A204.1 (cell line): Measurements from ENCODE around the gene NFIL3.
"Not testable (repeated sequence)": the region's sequence is repeated elsewhere in the genome, so short reads cannot be mapped to it uniquely, and the experiment has no call there.

Experiments
- FAIRE-seq: peaks from 2 replicates; lab custom pipeline; 2012; peaks lifted over from hg19 to GRCh38; lab: Jason Lieb, UNC

The NFIL3 gene

GRCh38 chr9:91423785-91424402, at the start of gene NFIL3:
NFIL3 (minus strand) TSS chr9:91423832; CDS start chr9:91410734, 13,098 bp downstream.
- FAIRE-seq = no peak

- not testable (repeated sequence) for FAIRE-seq
Observed at GRCh38 chr9:91471524-91471923, 47.9 kb upstream of the NFIL3 start.

- no peak for FAIRE-seq
Observed at GRCh38 chr9:91465420-91465819, 41.8 kb upstream of the NFIL3 start.

GRCh38 chr9:91458906-91459305, 35.3 kb upstream of the NFIL3 start:
- no peak for FAIRE-seq

GRCh38 chr9:91452844-91453243, 29.2 kb upstream of the NFIL3 start:
- FAIRE-seq = no peak

- no peak for FAIRE-seq
Observed at GRCh38 chr9:91451431-91452270, 28.0 kb upstream of the NFIL3 start.

GRCh38 chr9:91445135-91445534, 21.5 kb upstream of the NFIL3 start:
- no peak for FAIRE-seq

- no peak for FAIRE-seq
Observed at GRCh38 chr9:91443994-91444392, 20.4 kb upstream of the NFIL3 start.

GRCh38 chr9:91443321-91443993, 19.8 kb upstream of the NFIL3 start:
- no peak for FAIRE-seq

- no peak for FAIRE-seq
Observed at GRCh38 chr9:91436841-91437240, 13.2 kb upstream of the NFIL3 start.

- FAIRE-seq = peak; percentile 77
Observed at GRCh38 chr9:91433180-91433579, 9.5 kb upstream of the NFIL3 start.

GRCh38 chr9:91431485-91431884, 7.9 kb upstream of the NFIL3 start:
- no peak for FAIRE-seq

GRCh38 chr9:91429501-91429900, 5.9 kb upstream of the NFIL3 start:
- FAIRE-seq = no peak

GRCh38 chr9:91428927-91429351, 5.3 kb upstream of the NFIL3 start:
- FAIRE-seq = no peak

- FAIRE-seq = no peak
Observed at GRCh38 chr9:91428436-91428835, 4.8 kb upstream of the NFIL3 start.

GRCh38 chr9:91427873-91428272, 4.2 kb upstream of the NFIL3 start:
- FAIRE-seq = no peak

GRCh38 chr9:91426123-91426745, 2.6 kb upstream of the NFIL3 start:
- FAIRE-seq = no peak

- FAIRE-seq = no peak
Observed at GRCh38 chr9:91425271-91425670, 1.6 kb upstream of the NFIL3 start.

GRCh38 chr9:91424403-91425176, 958 bp upstream of the NFIL3 start:
- FAIRE-seq = no peak

- no peak for FAIRE-seq
Observed at GRCh38 chr9:91422758-91423711, 597 bp downstream of the NFIL3 start.
